ENCODE measurements around the gene TSHZ2.

Gene TSHZ2

DNA sequence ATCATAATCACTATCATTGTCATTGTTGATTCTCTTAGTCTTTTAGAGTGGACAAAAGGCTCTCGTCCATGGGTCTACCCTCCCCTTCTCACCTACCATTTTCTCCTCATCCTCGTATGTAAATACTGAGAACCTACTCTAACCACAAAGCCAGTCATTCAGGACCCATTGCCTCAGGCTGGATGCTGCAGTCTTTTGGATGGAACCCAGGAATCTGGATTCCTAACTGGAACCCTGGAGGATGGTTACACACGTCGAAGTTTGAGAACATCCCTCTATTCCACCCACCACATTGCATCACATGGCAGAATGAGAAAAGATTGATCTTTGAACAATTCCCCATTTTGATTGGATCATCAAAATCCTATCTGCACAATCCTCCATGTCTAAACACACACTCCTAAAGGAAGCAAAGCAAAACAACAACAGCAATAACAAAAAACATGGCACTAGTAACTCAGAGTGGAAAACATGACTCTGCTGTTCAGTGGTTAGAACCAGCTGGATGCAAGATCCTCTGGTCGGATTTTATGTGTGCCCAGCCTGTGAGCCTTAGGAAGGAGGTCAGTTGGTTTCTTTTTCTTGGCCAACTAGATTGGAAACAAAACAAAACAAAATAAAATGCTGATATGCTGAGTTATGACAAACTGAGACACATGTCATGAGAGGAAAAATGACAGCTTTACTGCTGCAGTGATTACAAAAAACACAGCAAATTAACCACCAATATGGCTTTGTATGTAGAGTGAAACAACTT lies 38.0 kb downstream of the TSHZ2 start:
- Histone ChIP-seq H3K18ac (ENCODE audit: low read depth in 1 of 2, low read length in 2 of 2) (no peak overlapping the region), H3K4me2 (ENCODE audit: low read length, poor library complexity, severe bottlenecking) (no peak overlapping the region), H2BK15ac (ENCODE audit: low read depth, poor library complexity, severe bottlenecking) (no peak overlapping the region), H4K91ac (ENCODE audit: low read length) (no peak overlapping the region), H3K27ac (ENCODE audit: low read length, poor library complexity, severe bottlenecking) (no peak overlapping the region), H3K27me3 (ENCODE audit: control insufficient read depth in 1 of 2, insufficient read depth in 1 of 2, low read length in 2 of 2) (no peaks in the 10 kb centered on the region), H3K9me3 (ENCODE audit: control insufficient read depth, low read length) (peaks cover 11% of the 10 kb centered on the region), H3K36me3 (ENCODE audit: control insufficient read depth in 1 of 2, insufficient read depth in 2 of 2, low read depth in 1 of 2, low read length in 2 of 2) (peaks cover 0 to 21% of the 10 kb centered on the region in 2 experiments), H3K23ac (ENCODE audit: low read length in 2 of 2) (no peak overlapping the region), H3K4me3 (ENCODE audit: insufficient read depth in 1 of 2, low read depth in 1 of 2, low read length in 2 of 2) (no peak overlapping the region), H3K79me1 (replicated peaks; ENCODE audit: low read length, poor library complexity, severe bottlenecking) (no peaks in the 10 kb centered on the region), H3K4ac (ENCODE audit: low read depth in 1 of 2, low read length in 2 of 2) (no peak overlapping the region), H2AK5ac (ENCODE audit: low read length, severe bottlenecking) (no peak overlapping the region), H3K4me1 (ENCODE audit: control insufficient read depth, insufficient read depth, low read depth, low read length) (no peaks in the 10 kb centered on the region), H4K8ac (ENCODE audit: low read length) (no peak overlapping the region), H2BK12ac (ENCODE audit: low read length in 2 of 2) (no peak overlapping the region), H2AFZ (ENCODE audit: low read depth, low read length) (no peak overlapping the region), H2BK120ac (ENCODE audit: low read depth, low read length) (no peak overlapping the region), H2BK5ac (ENCODE audit: low read depth, low read length, poor library complexity, severe bottlenecking) (no peak overlapping the region), H3K14ac (ENCODE audit: low read length in 2 of 2) (no peak overlapping the region), H3K9ac (ENCODE audit: low read length) (no peak overlapping the region)
- DNase-seq: no peak
- 90% methylated on average over 5 of the region's 5 CpGs for WGBS

- Histone ChIP-seq H3K27me3 (ENCODE audit: control insufficient read depth in 1 of 2, insufficient read depth in 1 of 2, low read length in 2 of 2) (no peaks in the 10 kb centered on the region), H4K91ac (ENCODE audit: low read length) (no peak overlapping the region), H3K23ac (ENCODE audit: low read length in 2 of 2) (no peak overlapping the region), H3K4me3 (ENCODE audit: insufficient read depth in 1 of 2, low read depth in 1 of 2, low read length in 2 of 2) (no peak overlapping the region), H3K4me1 (ENCODE audit: control insufficient read depth, insufficient read depth, low read depth, low read length) (no peaks in the 10 kb centered on the region), H4K8ac (ENCODE audit: low read length) (no peak overlapping the region), H2BK5ac (ENCODE audit: low read depth, low read length, poor library complexity, severe bottlenecking) (no peak overlapping the region), H3K27ac (ENCODE audit: low read length, poor library complexity, severe bottlenecking) (no peak overlapping the region), H3K9me3 (ENCODE audit: control insufficient read depth, low read length) (peaks cover 11% of the 10 kb centered on the region), H2AFZ (ENCODE audit: low read depth, low read length) (no peak overlapping the region), H3K9ac (ENCODE audit: low read length) (no peak overlapping the region), H3K4me2 (ENCODE audit: low read length, poor library complexity, severe bottlenecking) (no peak overlapping the region), H3K79me1 (replicated peaks; ENCODE audit: low read length, poor library complexity, severe bottlenecking) (no peaks in the 10 kb centered on the region), H2AK5ac (ENCODE audit: low read length, severe bottlenecking) (no peak overlapping the region), H3K18ac (ENCODE audit: low read depth in 1 of 2, low read length in 2 of 2) (no peak overlapping the region), H2BK12ac (ENCODE audit: low read length in 2 of 2) (no peak overlapping the region), H3K36me3 (ENCODE audit: control insufficient read depth in 1 of 2, insufficient read depth in 2 of 2, low read depth in 1 of 2, low read length in 2 of 2) (peaks cover 0 to 24% of the 10 kb centered on the region in 2 experiments), H3K4ac (ENCODE audit: low read depth in 1 of 2, low read length in 2 of 2) (no peak overlapping the region), H2BK120ac (ENCODE audit: low read depth, low read length) (no peak overlapping the region), H3K14ac (ENCODE audit: low read length in 2 of 2) (no peak overlapping the region), H2BK15ac (ENCODE audit: low read depth, poor library complexity, severe bottlenecking) (no peak overlapping the region)
- 81% methylated on average over 2 of the region's 2 CpGs for WGBS
- DNase-seq: no peak
Observed at GRCh38 chr20:53011640-53012039, 39.5 kb downstream of the TSHZ2 start.

DNA sequence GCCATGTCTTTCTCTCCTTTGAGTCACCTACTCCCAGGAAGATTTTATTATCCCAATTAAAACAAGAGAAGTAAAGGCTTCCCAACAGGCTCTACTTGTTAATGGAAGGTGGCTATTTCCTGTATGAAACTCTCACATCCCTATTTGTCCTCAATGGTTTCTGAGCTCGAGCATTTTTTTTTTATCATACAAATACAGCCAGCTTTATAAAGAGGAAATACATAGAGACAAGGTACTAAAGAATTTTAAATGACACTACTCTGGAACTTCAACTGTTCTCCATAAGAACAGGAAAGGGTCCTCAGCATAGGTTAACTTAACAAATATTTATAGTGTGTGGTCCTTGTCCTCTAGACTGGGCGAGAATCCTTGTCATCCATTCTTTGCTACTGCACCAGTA lies 41.0 kb downstream of the TSHZ2 start:
- H3K4me2 ChIP-seq (ENCODE audit: low read length, poor library complexity, severe bottlenecking): no peak overlapping the region
- no peak overlapping the region for H3K14ac ChIP-seq (ENCODE audit: low read length in 2 of 2)
- H3K27me3 ChIP-seq (ENCODE audit: control insufficient read depth in 1 of 2, insufficient read depth in 1 of 2, low read length in 2 of 2): no peaks in the 10 kb centered on the region
- no peak overlapping the region for H3K9ac ChIP-seq (ENCODE audit: low read length)
- no peak overlapping the region for H2BK5ac ChIP-seq (ENCODE audit: low read depth, low read length, poor library complexity, severe bottlenecking)
- DNase-seq: no peak
- no peak overlapping the region for H3K27ac ChIP-seq (ENCODE audit: low read length, poor library complexity, severe bottlenecking)
- H3K79me1 ChIP-seq (replicated peaks; ENCODE audit: low read length, poor library complexity, severe bottlenecking): no peaks in the 10 kb centered on the region
- no CpG with 5 or more reads among the region's 2 CpGs for WGBS
- H2BK120ac ChIP-seq (ENCODE audit: low read depth, low read length): no peak overlapping the region
- peaks cover 11% of the 10 kb centered on the region for H3K9me3 ChIP-seq (ENCODE audit: control insufficient read depth, low read length)
- no peak overlapping the region for H3K23ac ChIP-seq (ENCODE audit: low read length in 2 of 2)
- no peak overlapping the region for H2BK12ac ChIP-seq (ENCODE audit: low read length in 2 of 2)
- no peak overlapping the region for H2BK15ac ChIP-seq (ENCODE audit: low read depth, poor library complexity, severe bottlenecking)
- peaks cover 0 to 29% of the 10 kb centered on the region in 2 experiments for H3K36me3 ChIP-seq (ENCODE audit: control insufficient read depth in 1 of 2, insufficient read depth in 2 of 2, low read depth in 1 of 2, low read length in 2 of 2)
- no peaks in the 10 kb centered on the region for H3K4me1 ChIP-seq (ENCODE audit: control insufficient read depth, insufficient read depth, low read depth, low read length)
- H4K91ac ChIP-seq (ENCODE audit: low read length): no peak overlapping the region
- no peak overlapping the region for H3K4me3 ChIP-seq (ENCODE audit: insufficient read depth in 1 of 2, low read depth in 1 of 2, low read length in 2 of 2)
- H3K18ac ChIP-seq (ENCODE audit: low read depth in 1 of 2, low read length in 2 of 2): no peak overlapping the region
- no peak overlapping the region for H4K8ac ChIP-seq (ENCODE audit: low read length)
- H3K4ac ChIP-seq (ENCODE audit: low read depth in 1 of 2, low read length in 2 of 2): no peak overlapping the region
- H2AFZ ChIP-seq (ENCODE audit: low read depth, low read length): no peak overlapping the region
- no peak overlapping the region for H2AK5ac ChIP-seq (ENCODE audit: low read length, severe bottlenecking)

- no peak overlapping the region for H2AFZ ChIP-seq (ENCODE audit: low read depth, low read length)
- 58% methylated on average over 2 of the region's 4 CpGs for WGBS
Observed at GRCh38 chr20:53013847-53014246, 41.7 kb downstream of the TSHZ2 start.

More at GRCh38 chr20:53013847-53014246, 41.7 kb downstream of the TSHZ2 start:
- no peak overlapping the region for H3K9ac ChIP-seq (ENCODE audit: low read length)
- no peak overlapping the region for H3K18ac ChIP-seq (ENCODE audit: low read depth in 1 of 2, low read length in 2 of 2)
- peaks cover 11% of the 10 kb centered on the region for H3K9me3 ChIP-seq (ENCODE audit: control insufficient read depth, low read length)
- no peaks in the 10 kb centered on the region for H3K27me3 ChIP-seq (ENCODE audit: control insufficient read depth in 1 of 2, insufficient read depth in 1 of 2, low read length in 2 of 2)
- H3K4me2 ChIP-seq (ENCODE audit: low read length, poor library complexity, severe bottlenecking): no peak overlapping the region
- no peak for DNase-seq
- no peak overlapping the region for H4K91ac ChIP-seq (ENCODE audit: low read length)
- H2BK15ac ChIP-seq (ENCODE audit: low read depth, poor library complexity, severe bottlenecking): no peak overlapping the region
- H2BK120ac ChIP-seq (ENCODE audit: low read depth, low read length): no peak overlapping the region
- H3K4ac ChIP-seq (ENCODE audit: low read depth in 1 of 2, low read length in 2 of 2): no peak overlapping the region
- H3K27ac ChIP-seq (ENCODE audit: low read length, poor library complexity, severe bottlenecking): no peak overlapping the region
- H3K36me3 ChIP-seq (ENCODE audit: control insufficient read depth in 1 of 2, insufficient read depth in 2 of 2, low read depth in 1 of 2, low read length in 2 of 2): peaks cover 0 to 29% of the 10 kb centered on the region in 2 experiments
- no peak overlapping the region for H2BK12ac ChIP-seq (ENCODE audit: low read length in 2 of 2)
- no peak overlapping the region for H2BK5ac ChIP-seq (ENCODE audit: low read depth, low read length, poor library complexity, severe bottlenecking)
- no peaks in the 10 kb centered on the region for H3K79me1 ChIP-seq (replicated peaks; ENCODE audit: low read length, poor library complexity, severe bottlenecking)
- no peak overlapping the region for H4K8ac ChIP-seq (ENCODE audit: low read length)
- no peak overlapping the region for H3K23ac ChIP-seq (ENCODE audit: low read length in 2 of 2)
- H3K4me1 ChIP-seq (ENCODE audit: control insufficient read depth, insufficient read depth, low read depth, low read length): no peaks in the 10 kb centered on the region
- H3K4me3 ChIP-seq (ENCODE audit: insufficient read depth in 1 of 2, low read depth in 1 of 2, low read length in 2 of 2): no peak overlapping the region
- no peak overlapping the region for H2AK5ac ChIP-seq (ENCODE audit: low read length, severe bottlenecking)
- no peak overlapping the region for H3K14ac ChIP-seq (ENCODE audit: low read length in 2 of 2)

Measured in mesenchymal stem cell (in vitro differentiated cells and primary cell).